BJ (cell line): ENCODE data around the gene PIGN. TPM values are rescaled to one million over a fixed set of nuclear protein-coding genes. Genes with fewer than 3 reads are reported as not detected.

ENCODE experiments used
- CTCF ChIA-PET: fragments of 350-600 bp; formaldehyde crosslinking; extraction: SDS; loops from one replicate; lab custom pipeline; 2021; ENCODE audit warnings: antibody characterized with exemption, inconsistent platforms; lab: Yijun Ruan, JAX
- POLR2A ChIA-PET: fragments of 300-600 bp; sonication (Branson Sonifier 250); formaldehyde crosslinking; extraction: SDS; loops from one replicate; lab custom pipeline; 2021; ENCODE audit warnings: antibody characterized with exemption; lab: Charles Lee
- DNase-seq: peaks from one replicate; pipeline ENCODE4 v3.0.0-alpha.2; 2011; ENCODE audit warnings: low read depth
- H3K27me3 ChIP-seq: 2 replicates; pipeline ENCODE4 v1.6.0; 2011; ENCODE audit warnings: low read length; ENCODE audit not compliant: control insufficient read depth, insufficient read depth
- H3K36me3 ChIP-seq: 2 replicates; pipeline ENCODE4 v1.5.1; 2011; ENCODE audit warnings: low read length; ENCODE audit not compliant: control insufficient read depth, insufficient read depth
- H3K4me3 ChIP-seq: 2 replicates; pipeline ENCODE4 v1.5.1; 2011; ENCODE audit warnings: low read depth, mild to moderate bottlenecking, control low read depth, low read length
- CTCF ChIP-seq: IDR thresholded peaks from 2 replicates; pipeline ENCODE4 v1.5.1; 2011; ENCODE audit warnings: low read depth, mild to moderate bottlenecking, control low read depth, inconsistent platforms, low read length, moderate library complexity; ENCODE audit not compliant: insufficient read depth
- polyA plus RNA-seq: library from polyadenylated mRNA; depleted of rRNA; stranded (reverse); fragments of >200 nt; gene quantifications from 2 replicates; pipeline ENCODE4 v1.2.3, GENCODE V29; 2011

PIGN gene
- polyA plus RNA-seq, 1 experiment, result 12.0 TPM

GRCh38 chr18:62024983-62025382, 161.9 kb downstream of the PIGN start:
- H3K27me3 ChIP-seq, result no peaks in the 10 kb centered on the region
- POLR2A ChIA-PET, result no interaction called here
- DNase-seq, result no peak
- H3K4me3 ChIP-seq, result no peak overlapping the region
- no peaks in the 10 kb centered on the region for H3K36me3 ChIP-seq
- CTCF ChIA-PET, result interaction anchor here (1.2 kb wide), 1 partner anchor 9 kb away, joined by 5 read pairs; no protein-coding TSS in a partner anchor
- TF ChIP-seq CTCF, result no peak

- Histone ChIP-seq H3K4me3 (no peak overlapping the region), H3K36me3 (no peaks in the 10 kb centered on the region), H3K27me3 (no peaks in the 10 kb centered on the region)
- TF ChIP-seq CTCF, result no peak
- POLR2A ChIA-PET, result no interaction called here
- CTCF ChIA-PET, result interaction anchor here (1.0 kb wide), 1 partner anchor 15 kb away, joined by 3 read pairs; no protein-coding TSS in a partner anchor
- DNase-seq, result no peak
These were observed 163.3 kb downstream of the PIGN start for GRCh38 chr18:62023536-62023935.

- DNase-seq, result no peak
- CTCF ChIA-PET, result no interaction called here
- POLR2A ChIA-PET, result no interaction called here
- Histone ChIP-seq H3K4me3 (no peak overlapping the region), H3K27me3 (no peaks in the 10 kb centered on the region), H3K36me3 (no peaks in the 10 kb centered on the region)
- TF ChIP-seq CTCF, result no peak
These were observed 168.2 kb downstream of the PIGN start for GRCh38 chr18:62018759-62019041.

- POLR2A ChIA-PET, result no interaction called here
These were observed 168.7 kb downstream of the PIGN start for GRCh38 chr18:62018034-62018758.

GRCh38 chr18:62017618-62018017, 169.2 kb downstream of the PIGN start:
- no peak for TF ChIP-seq CTCF
- Histone ChIP-seq H3K27me3 (no peaks in the 10 kb centered on the region), H3K36me3 (no peaks in the 10 kb centered on the region), H3K4me3 (no peak overlapping the region)
- no peak for DNase-seq
- ChIA-PET CTCF (interaction anchor here (0.8 kb wide), 1 partner anchor 10 kb away, joined by 4 read pairs; no protein-coding TSS in a partner anchor), POLR2A (no interaction called here)

More at GRCh38 chr18:62018034-62018758, 168.7 kb downstream of the PIGN start:
- DNase-seq, result peak; percentile 65
- Histone ChIP-seq H3K4me3 (no peak overlapping the region), H3K36me3 (no peaks in the 10 kb centered on the region), H3K27me3 (no peaks in the 10 kb centered on the region)
- CTCF ChIA-PET, result interaction anchor here (0.8 kb wide), 1 partner anchor 10 kb away, joined by 4 read pairs; no protein-coding TSS in a partner anchor
- no peak for TF ChIP-seq CTCF
